HG03097 (cell line): ENCODE results near the gene B3GNT9.

Experiments
- ATAC-seq: cut with Tn5 transposase; IDR thresholded peaks from one replicate; pipeline ENCODE4 v1.9.1; 2021; ENCODE audit not compliant: unreplicated experiment, low FRiP score

Gene B3GNT9

GRCh38 chr16:67169642-67170167 is 18.9 kb upstream of the B3GNT9 start:
- no peak for ATAC-seq

- no peak for ATAC-seq
Measured at GRCh38 chr16:67169011-67169451, 18.2 kb upstream of the B3GNT9 start.

- no peak for ATAC-seq
Measured at GRCh38 chr16:67167588-67167987, 16.8 kb upstream of the B3GNT9 start.

- ATAC-seq: no peak
Measured at GRCh38 chr16:67166598-67167168, 15.9 kb upstream of the B3GNT9 start.

GRCh38 chr16:67166110-67166547 is 15.3 kb upstream of the B3GNT9 start:
- ATAC-seq: no peak

- no peak for ATAC-seq
Measured at GRCh38 chr16:67165121-67166078, 14.6 kb upstream of the B3GNT9 start.

GRCh38 chr16:67164599-67165061 is 13.8 kb upstream of the B3GNT9 start, which contains the start of gene HSF4:
Gene HSF4 (plus strand): TSS chr16:67164745. CDS start chr16:67164812, 67 bp downstream.
- ATAC-seq: no peak

- no peak for ATAC-seq
Measured at GRCh38 chr16:67163999-67164558, 13.3 kb upstream of the B3GNT9 start.

GRCh38 chr16:67163164-67163998 is 12.6 kb upstream of the B3GNT9 start:
- no peak for ATAC-seq

- ATAC-seq: no peak
Measured at GRCh38 chr16:67162506-67163163, 11.8 kb upstream of the B3GNT9 start.

- ATAC-seq: no peak
Measured at GRCh38 chr16:67161595-67162058, 10.8 kb upstream of the B3GNT9 start.

- peak; percentile 32 for ATAC-seq
Measured at GRCh38 chr16:67158637-67159600, 8.1 kb upstream of the B3GNT9 start.

GRCh38 chr16:67157892-67158635 is 7.3 kb upstream of the B3GNT9 start:
- ATAC-seq: no peak

GRCh38 chr16:67157106-67157748 is 6.4 kb upstream of the B3GNT9 start:
- no peak for ATAC-seq

GRCh38 chr16:67156143-67156844 is 5.5 kb upstream of the B3GNT9 start:
- no peak for ATAC-seq

GRCh38 chr16:67155295-67156142 is 4.7 kb upstream of the B3GNT9 start:
- no peak for ATAC-seq
